ENCODE measurements around the gene KRT15.

Gene KRT15

GRCh38 chr17:41520821-41521521 is 2.3 kb upstream of the KRT15 start:
- H3K4me3 ChIP-seq (ENCODE audit: low read depth, low read length) = no peak overlapping the region
- DNase-seq (ENCODE audit: low read depth) = no peak
- TF ChIP-seq CTCF (IDR thresholded peaks at IDR 0.05; ENCODE audit: control insufficient read depth, extremely low read depth, insufficient read depth) = no peak

- no peak for TF ChIP-seq CTCF (IDR thresholded peaks at IDR 0.05; ENCODE audit: control insufficient read depth, extremely low read depth, insufficient read depth)
- H3K4me3 ChIP-seq (ENCODE audit: low read depth, low read length) = no peak overlapping the region
- DNase-seq (ENCODE audit: low read depth) = no peak
These were observed 973 bp upstream of the KRT15 start for GRCh38 chr17:41519501-41520224.

GRCh38 chr17:41518031-41518430 is 659 bp downstream of the KRT15 start:
- no peak overlapping the region for H3K4me3 ChIP-seq (ENCODE audit: low read depth, low read length)
- TF ChIP-seq CTCF (IDR thresholded peaks at IDR 0.05; ENCODE audit: control insufficient read depth, extremely low read depth, insufficient read depth) = no peak
- DNase-seq (ENCODE audit: low read depth) = no peak

- no peak for DNase-seq (ENCODE audit: low read depth)
- TF ChIP-seq CTCF (IDR thresholded peaks at IDR 0.05; ENCODE audit: control insufficient read depth, extremely low read depth, insufficient read depth) = no peak
- H3K4me3 ChIP-seq (ENCODE audit: low read depth, low read length) = no peak overlapping the region
These were observed 1.8 kb downstream of the KRT15 start for GRCh38 chr17:41516830-41517283.

- DNase-seq (ENCODE audit: low read depth) = no peak
- TF ChIP-seq CTCF (IDR thresholded peaks at IDR 0.05; ENCODE audit: control insufficient read depth, extremely low read depth, insufficient read depth) = no peak
- H3K4me3 ChIP-seq (ENCODE audit: low read depth, low read length) = no peak overlapping the region
These were observed 2.4 kb downstream of the KRT15 start for GRCh38 chr17:41516147-41516829.

GRCh38 chr17:41513168-41513547 is 5.5 kb downstream of the KRT15 start:
- no peak for TF ChIP-seq CTCF (IDR thresholded peaks at IDR 0.05; ENCODE audit: control insufficient read depth, extremely low read depth, insufficient read depth)
- DNase-seq (ENCODE audit: low read depth) = no peak
- H3K4me3 ChIP-seq (ENCODE audit: low read depth, low read length) = no peak overlapping the region
